ENCODE data around the gene AFDN. TPM values are rescaled to one million over a fixed set of nuclear protein-coding genes. Genes with fewer than 3 reads are reported as not detected.
A peak's percentile ranks its signal among the peaks of the same experiment; 100 is the strongest.

Gene AFDN
- total RNA-seq, 1 experiment from 2014 or later, result 182 TPM

GRCh38 chr6:167812088-167812487 is 14.6 kb upstream of the AFDN start (continued):
- no peak for TF ChIP-seq NR1H2 (CRISPR knock-in tag; IDR thresholded peaks at IDR 0.05)
- TF ChIP-seq JAZF1 (CRISPR knock-in tag; IDR thresholded peaks at IDR 0.05), result no peak
- no peak for TF ChIP-seq TCF7 (CRISPR knock-in tag; IDR thresholded peaks at IDR 0.05; ENCODE audit: low read depth)
- no peak for TF ChIP-seq CTCF (IDR thresholded peaks at IDR 0.05)
- TF ChIP-seq ZNF416 (CRISPR knock-in tag; IDR thresholded peaks at IDR 0.05), result no peak

GRCh38 chr6:167815296-167815980 is 11.3 kb upstream of the AFDN start:
- Mint-ChIP-seq H3K9me3 (no peaks in the 10 kb centered on the region), H3K27ac (peak overlapping the region; percentile 35; the same call in 1 of the 2 replicates), H3K27me3 (ENCODE audit: low read depth) (no peaks in the 10 kb centered on the region), H3K36me3 (no peaks in the 10 kb centered on the region), H3K4me1 (peaks cover 30% of the 10 kb centered on the region), H3K4me3 (no peak overlapping the region)
- ATAC-seq (no peak), DNase-seq (ENCODE audit: low spot score) (no peak)
- TF ChIP-seq ATF3 (CRISPR knock-in tag; conservative IDR thresholded peaks at IDR 0.05) (no peak), ZNF263 (CRISPR knock-in tag; IDR thresholded peaks at IDR 0.05; ENCODE audit: low read depth) (no peak), NR2C2 (CRISPR knock-in tag; IDR thresholded peaks at IDR 0.05) (no peak), EMX1 (CRISPR knock-in tag; IDR thresholded peaks at IDR 0.05) (no peak), ZNF138 (CRISPR knock-in tag; conservative IDR thresholded peaks at IDR 0.05) (no peak), NR3C1 (CRISPR knock-in tag; conservative IDR thresholded peaks at IDR 0.05; ENCODE audit: low read depth) (no peak), MAX (CRISPR knock-in tag; IDR thresholded peaks at IDR 0.05) (0 out of 2 replicates have a peak, but pooled peaks have one; percentile 28), CREM (CRISPR knock-in tag; IDR thresholded peaks at IDR 0.05) (no peak), FOXJ3 (CRISPR knock-in tag; IDR thresholded peaks at IDR 0.05; ENCODE audit: borderline replicate concordance) (no peak), MLX (CRISPR knock-in tag; IDR thresholded peaks at IDR 0.05) (no peak), TCF7 (CRISPR knock-in tag; IDR thresholded peaks at IDR 0.05; ENCODE audit: low read depth) (no peak), PRRX2 (CRISPR knock-in tag; IDR thresholded peaks at IDR 0.05) (no peak), ZNF317 (CRISPR knock-in tag; IDR thresholded peaks at IDR 0.05; ENCODE audit: borderline replicate concordance, low read depth) (no peak), USF1 (CRISPR knock-in tag; IDR thresholded peaks at IDR 0.05) (0 out of 2 replicates have a peak, but pooled peaks have one; percentile 12), ERG (CRISPR knock-in tag; IDR thresholded peaks at IDR 0.05) (no peak)
- ChIA-PET CTCF (no interaction called here), POLR2A (no interaction called here)

- CTCF ChIA-PET, result no interaction called here
- TF ChIP-seq AR (CRISPR knock-in tag; IDR thresholded peaks at IDR 0.05) (no peak), ESRRA (CRISPR knock-in tag; IDR thresholded peaks at IDR 0.05; ENCODE audit: borderline replicate concordance) (peak; percentile 44; the same call in 1 of the 2 replicates)
- peaks cover 3% of the 10 kb centered on the region; the same call in 1 of the 2 replicates for H3K36me3 Mint-ChIP-seq
- no peaks in the 10 kb centered on the region for H3K27me3 Mint-ChIP-seq (ENCODE audit: low read depth)
- ATAC-seq (no peak), DNase-seq (ENCODE audit: low spot score) (no peak)
- no peaks in the 10 kb centered on the region for H3K9me3 Mint-ChIP-seq
- peak overlapping the region; percentile 79 for H3K27ac Mint-ChIP-seq
- POLR2A ChIA-PET, result no interaction called here
- H3K4me1 Mint-ChIP-seq, result peaks cover 30% of the 10 kb centered on the region
- no peak overlapping the region for H3K4me3 Mint-ChIP-seq
These were observed 9.7 kb upstream of the AFDN start for GRCh38 chr6:167817016-167817415.
